ENCODE data around the gene CDK6.

The CDK6 gene

GRCh38 chr7:92742186-92742585 lies 94.2 kb downstream of the CDK6 start:
- no peak for TF ChIP-seq CTCF (IDR thresholded peaks at IDR 0.05; ENCODE audit: low read depth, low read length)
- DNase-seq (ENCODE audit: extremely low read depth, low read depth), result no peak

- DNase-seq (ENCODE audit: extremely low read depth, low read depth), result no peak
- no peak for TF ChIP-seq CTCF (IDR thresholded peaks at IDR 0.05; ENCODE audit: low read depth, low read length)
These were observed 95.7 kb downstream of the CDK6 start for GRCh38 chr7:92740700-92741126.

- TF ChIP-seq CTCF (IDR thresholded peaks at IDR 0.05; ENCODE audit: low read depth, low read length), result no peak
- no peak for DNase-seq (ENCODE audit: extremely low read depth, low read depth)
These were observed 96.2 kb downstream of the CDK6 start for GRCh38 chr7:92740134-92740533.

- no peak for DNase-seq (ENCODE audit: extremely low read depth, low read depth)
- TF ChIP-seq CTCF (IDR thresholded peaks at IDR 0.05; ENCODE audit: low read depth, low read length), result no peak
These were observed 97.3 kb downstream of the CDK6 start for GRCh38 chr7:92739091-92739490.

GRCh38 chr7:92737706-92738105 lies 98.7 kb downstream of the CDK6 start:
- DNase-seq (ENCODE audit: extremely low read depth, low read depth), result no peak
- no peak for TF ChIP-seq CTCF (IDR thresholded peaks at IDR 0.05; ENCODE audit: low read depth, low read length)

GRCh38 chr7:92736870-92737269 lies 99.5 kb downstream of the CDK6 start:
- no peak for DNase-seq (ENCODE audit: extremely low read depth, low read depth)
- no peak for TF ChIP-seq CTCF (IDR thresholded peaks at IDR 0.05; ENCODE audit: low read depth, low read length)

GRCh38 chr7:92735707-92736106 lies 100.7 kb downstream of the CDK6 start:
- TF ChIP-seq CTCF (IDR thresholded peaks at IDR 0.05; ENCODE audit: low read depth, low read length), result no peak
- no peak for DNase-seq (ENCODE audit: extremely low read depth, low read depth)
